SKM-1 treated with dmso at 0.1 percent for 144 hours (cell line): ENCODE measurements around the gene ARVCF.

ENCODE experiments used
- DNase-seq: peaks from one replicate; lab custom pipeline; 2025; ENCODE audit not compliant: unreplicated experiment; lab: John Stamatoyannopoulos, UW

Gene ARVCF

GRCh38 chr22:20053407-20054033 is 36.9 kb upstream of the ARVCF start:
- DNase-seq: no peak

- no peak for DNase-seq
Observed at GRCh38 chr22:20052309-20053259, 36.0 kb upstream of the ARVCF start.

- no peak for DNase-seq
Observed at GRCh38 chr22:20051927-20052308, 35.3 kb upstream of the ARVCF start.

GRCh38 chr22:20046730-20047129 is 30.1 kb upstream of the ARVCF start:
- no peak for DNase-seq

- DNase-seq: no peak
Observed at GRCh38 chr22:20044495-20045151, 28.0 kb upstream of the ARVCF start.

GRCh38 chr22:20043997-20044342 is 27.3 kb upstream of the ARVCF start:
- no peak for DNase-seq

GRCh38 chr22:20043057-20043996 is 26.7 kb upstream of the ARVCF start:
- DNase-seq: no peak

DNA sequence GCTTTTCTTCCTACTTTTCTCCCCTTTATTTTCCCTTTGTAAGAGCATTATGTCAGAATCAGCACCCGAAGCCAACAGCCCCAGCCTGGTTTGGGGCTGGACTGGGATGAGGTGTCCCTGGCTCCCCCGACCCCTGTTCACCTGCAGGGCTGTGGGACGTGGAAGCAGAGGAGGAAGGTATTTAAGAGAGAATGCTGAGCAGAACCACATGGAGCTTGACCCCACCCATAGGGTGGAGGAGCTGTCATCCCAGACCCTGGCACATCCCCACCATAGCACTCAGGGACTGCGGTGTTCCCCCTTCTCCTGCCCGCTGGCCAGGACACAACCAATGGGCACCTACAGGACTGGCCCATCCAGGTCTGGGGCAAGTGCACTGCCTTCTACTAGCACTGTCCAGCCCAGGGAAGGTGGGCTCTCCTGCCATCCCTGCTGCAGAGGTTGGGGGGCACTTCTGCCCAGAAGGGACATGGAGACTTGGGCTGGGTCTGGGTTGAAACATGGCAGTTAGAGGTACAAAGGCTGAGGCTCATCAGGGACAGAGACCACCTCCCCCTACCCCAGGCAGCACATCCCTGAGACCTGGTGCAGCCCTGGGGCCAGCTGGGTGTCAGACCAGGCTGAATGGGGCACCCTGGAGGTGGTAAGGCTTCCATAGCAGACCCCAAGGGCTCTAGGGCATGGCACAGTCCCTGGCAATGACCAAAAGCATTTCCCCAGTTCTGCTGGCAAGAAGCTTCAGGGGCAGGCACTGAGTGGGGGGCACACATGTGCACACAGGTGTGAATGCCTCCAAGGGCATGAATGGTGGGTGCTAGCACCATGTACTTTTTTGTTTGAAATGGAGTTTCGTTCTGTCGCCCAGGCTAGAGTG is 23.9 kb upstream of the ARVCF start:
- no peak for DNase-seq

DNA sequence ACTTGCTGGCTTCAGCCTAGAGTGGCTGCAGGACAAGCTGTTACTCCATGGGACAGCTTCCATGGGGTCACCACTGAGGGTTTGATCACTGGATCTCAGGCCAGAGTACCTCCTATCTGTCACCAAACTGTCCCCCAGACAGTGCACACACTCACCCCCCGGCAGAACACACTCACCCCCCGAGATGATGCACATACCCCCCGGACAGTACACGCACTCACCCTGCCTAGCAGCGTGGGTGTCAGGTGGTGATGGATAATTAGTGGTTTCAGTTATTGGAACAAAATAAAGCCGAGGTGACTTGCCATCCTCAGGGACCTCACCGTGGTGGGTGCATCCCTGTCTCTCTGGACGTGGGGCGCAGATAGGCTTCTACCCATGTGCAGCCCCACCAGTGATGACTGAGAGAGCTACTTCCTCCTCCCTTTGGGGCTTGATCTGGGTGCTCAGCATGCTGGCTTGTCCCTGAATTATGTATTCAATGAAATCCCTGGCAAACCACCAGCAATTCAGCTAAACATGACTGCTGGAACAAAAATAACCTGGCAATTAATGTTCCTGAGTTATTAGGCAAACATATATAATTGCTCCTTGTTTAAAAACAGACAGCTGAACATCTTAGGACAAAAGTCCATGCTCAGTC is 23.2 kb upstream of the ARVCF start:
- no peak for DNase-seq

- DNase-seq: no peak
Observed at GRCh38 chr22:20038574-20038973, 22.0 kb upstream of the ARVCF start.

DNA sequence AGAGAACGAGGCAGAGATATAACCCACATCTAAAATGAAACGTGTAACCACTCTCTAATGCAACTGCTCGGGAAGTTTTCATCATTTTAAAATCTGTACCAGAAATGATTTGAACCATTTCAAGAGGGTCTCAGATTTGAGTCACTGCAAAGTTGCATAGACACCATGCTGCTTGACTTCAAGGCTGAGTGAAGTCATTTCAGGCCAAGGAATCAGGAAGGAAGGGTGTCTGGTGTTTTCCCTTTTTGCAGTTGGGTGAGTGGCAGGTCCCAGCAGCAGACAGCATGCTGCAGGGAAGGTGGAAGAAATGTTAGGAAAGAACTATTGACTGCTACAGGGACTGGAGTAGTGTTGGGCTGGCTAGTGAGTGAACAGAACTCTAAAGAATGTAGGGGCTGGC is 20.8 kb upstream of the ARVCF start:
- peak; percentile 25 for DNase-seq

GRCh38 chr22:20036535-20037392 is 20.1 kb upstream of the ARVCF start:
- DNase-seq: no peak

DNA sequence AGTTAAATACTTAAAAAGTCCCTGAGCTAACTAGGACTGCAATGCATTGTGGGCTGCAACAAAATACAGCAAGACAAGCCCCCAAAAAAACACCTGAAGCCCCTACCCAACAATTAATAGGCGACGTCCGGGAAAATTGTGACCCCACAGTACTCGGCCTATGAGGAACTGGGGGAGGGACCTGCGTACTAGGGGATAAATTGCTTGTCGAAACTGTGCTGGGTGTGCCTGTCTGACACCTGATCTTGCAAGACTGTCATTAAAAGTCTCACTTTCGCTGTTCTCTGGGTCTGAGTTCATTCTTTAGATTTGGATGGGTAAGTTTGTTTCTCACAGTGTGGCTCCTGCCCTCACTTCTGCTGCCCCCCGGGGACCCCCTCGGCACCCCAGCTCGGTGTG is 19.5 kb upstream of the ARVCF start:
- DNase-seq: no peak

DNA sequence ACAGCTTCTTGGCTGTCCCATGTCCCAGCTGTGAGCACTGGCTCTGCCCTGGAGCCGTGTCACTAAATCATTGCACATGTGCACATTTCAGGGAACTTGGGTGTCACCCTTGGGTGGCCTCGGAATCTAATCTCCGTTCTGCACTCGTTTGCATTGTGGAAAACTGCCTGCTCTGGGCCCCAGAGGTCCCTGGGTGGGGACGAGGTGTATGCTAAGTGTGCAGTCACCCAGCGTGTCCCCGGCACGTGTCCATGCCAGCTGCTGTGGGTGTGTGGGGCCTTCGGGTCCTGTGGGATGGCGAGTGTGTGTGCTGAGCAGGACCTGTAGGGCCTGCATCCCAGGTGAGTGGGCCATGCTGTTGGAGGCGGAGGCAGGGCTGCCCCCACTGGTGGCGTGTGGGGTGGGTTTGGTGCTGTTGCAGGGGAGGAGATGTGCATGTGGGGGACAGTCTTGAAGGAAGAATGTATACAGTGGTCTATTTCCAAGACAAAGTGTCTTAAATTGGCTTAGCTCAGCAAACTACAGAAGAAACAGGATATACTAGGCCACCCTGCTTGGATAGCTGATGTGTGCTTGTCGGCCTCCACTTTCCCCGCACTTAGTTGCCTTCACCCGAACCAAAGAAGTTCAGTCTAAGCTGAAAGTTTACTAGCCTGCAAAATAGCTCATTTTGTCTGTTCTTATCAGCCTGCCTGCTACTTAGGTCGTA is 18.9 kb upstream of the ARVCF start:
- DNase-seq: no peak

DNA sequence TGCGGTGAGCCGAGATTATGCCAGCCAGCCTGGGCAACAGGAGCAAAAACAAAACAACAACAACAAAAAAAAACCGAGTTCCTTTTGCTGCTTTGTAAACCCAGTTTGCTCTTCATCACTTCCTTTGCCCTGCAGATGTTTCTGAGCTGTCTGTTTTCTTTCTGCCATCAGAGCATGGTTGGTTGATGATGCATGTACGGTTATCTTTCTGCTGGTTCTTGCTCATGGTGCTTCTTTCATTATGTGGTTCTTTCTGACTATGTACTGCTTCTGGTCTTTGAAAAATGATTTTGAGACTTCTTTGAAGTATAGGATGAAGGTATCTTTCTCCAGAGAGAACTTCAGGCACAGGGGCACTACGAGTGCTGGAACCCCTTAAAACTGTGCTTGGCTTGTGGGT is 17.5 kb upstream of the ARVCF start:
- DNase-seq: no peak

DNA sequence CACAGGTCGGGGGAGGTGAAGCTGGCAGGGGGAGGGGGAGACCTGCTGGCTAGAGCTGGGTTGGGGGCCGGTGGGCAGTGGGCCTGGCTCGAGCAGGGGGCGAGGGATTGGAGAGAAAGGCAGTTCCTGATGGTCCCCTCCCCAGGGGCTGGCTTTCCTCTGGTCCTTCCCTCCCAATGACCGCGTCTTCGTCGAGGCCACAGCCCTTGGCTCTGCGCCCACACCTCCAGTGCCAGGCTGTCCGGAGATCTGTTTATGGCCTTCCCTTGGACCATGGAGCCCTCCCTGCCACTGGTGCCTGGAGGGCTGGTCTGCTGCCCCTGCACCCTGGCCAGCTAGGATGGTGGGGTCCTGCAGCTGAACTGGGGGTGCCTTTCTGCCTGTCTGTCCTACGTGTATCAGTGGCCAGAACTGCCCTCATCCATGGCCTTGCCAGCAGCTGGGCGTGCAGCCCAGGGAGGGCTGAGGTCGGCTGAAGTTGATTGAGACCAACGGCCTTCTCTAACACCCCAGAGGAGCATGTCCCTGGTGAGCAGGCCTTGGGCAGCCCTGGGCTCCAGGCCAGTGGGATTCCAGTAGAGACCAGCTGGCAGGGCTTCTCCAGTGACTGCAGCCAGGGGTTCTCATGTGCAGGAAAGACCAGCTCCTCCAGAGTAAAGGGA is 16.6 kb upstream of the ARVCF start:
- no peak for DNase-seq

DNA sequence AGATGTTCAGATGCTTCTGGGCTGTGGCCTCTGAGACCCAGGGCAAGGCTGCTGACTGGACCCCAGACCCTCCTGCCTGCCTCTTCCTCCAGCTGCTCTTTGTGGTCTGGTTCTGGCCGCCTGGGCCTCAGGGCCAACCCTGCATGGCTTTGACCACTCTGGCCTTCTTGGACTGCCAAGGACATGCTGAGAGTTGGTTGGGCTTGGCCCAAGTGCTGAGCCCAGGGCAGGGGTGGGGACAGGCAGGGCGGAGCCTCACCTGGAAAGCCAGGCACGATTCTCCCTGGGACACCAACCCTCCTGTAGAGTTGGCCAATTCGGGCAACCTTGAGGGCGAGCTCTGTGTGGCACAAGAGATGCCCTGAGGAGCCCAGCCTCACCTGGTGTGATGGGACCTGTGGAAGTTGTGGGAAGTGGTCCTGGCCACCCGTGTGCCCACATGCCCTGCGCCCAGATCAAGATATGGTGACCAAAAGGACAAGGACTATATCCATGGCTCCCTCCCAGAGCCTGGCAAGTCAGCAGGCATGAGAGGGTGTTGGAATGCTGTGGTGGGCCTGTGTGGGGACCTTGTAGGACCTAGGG is 15.9 kb upstream of the ARVCF start:
- DNase-seq: no peak
